Myocyte (in vitro differentiated cells): Measurements from ENCODE around the gene CAPN11. TPM values are rescaled to one million over a fixed set of nuclear protein-coding genes. Genes with fewer than 3 reads are reported as not detected.
"Not testable (repeated sequence)": the region's sequence is repeated elsewhere in the genome, so short reads cannot be mapped to it uniquely, and the experiment has no call there.

Source experiments
- DNase-seq: peaks from one replicate; pipeline ENCODE4 v3.0.0-alpha.2; 2012; ENCODE audit warnings: low read depth
- total RNA-seq: library from RNA; depleted of rRNA; stranded (reverse); fragments of >200 nt; gene quantifications from 2 replicates; pipeline ENCODE4 v1.2.3, GENCODE V29; 2014

CAPN11 gene
- total RNA-seq, 1 donor from 2014 or later: 1.0 TPM

DNA sequence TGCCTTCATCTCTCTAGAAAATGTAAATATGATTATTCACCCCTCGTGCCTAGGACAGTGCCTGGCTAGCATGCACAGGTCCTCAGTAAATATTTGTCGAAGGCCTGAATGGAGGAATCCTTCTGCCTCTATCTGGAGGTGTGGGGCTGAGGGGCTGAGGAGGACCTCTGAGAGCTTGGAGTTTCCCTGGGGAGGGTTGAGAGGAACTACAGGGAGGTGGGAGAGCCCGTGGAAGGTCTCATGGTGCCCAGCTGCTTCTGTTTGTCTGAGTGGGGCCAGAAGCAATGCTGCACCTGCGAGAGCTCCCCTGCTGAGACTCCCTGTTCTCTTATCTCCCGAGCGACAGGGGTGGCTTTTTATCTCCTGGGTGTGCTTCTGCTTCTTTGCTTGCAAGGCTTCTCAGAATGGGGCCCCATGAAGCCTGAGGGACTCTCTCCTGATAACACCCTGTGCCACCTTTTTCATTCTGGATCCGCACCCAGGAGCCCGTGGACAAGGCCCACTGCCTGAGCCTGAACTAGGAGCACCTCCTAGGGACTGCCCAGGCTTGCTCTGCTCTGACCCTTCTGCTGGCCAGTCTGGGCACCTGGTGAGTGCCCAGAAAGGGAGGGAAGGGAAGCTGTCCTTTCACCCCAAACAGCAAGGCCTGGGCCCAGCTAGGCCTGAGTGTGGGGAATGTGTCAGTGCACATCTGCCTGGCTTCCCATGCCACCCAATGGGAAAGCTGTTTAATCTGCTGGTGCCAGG is 67.1 kb downstream of the CAPN11 start:
- DNase-seq: no peak

DNA sequence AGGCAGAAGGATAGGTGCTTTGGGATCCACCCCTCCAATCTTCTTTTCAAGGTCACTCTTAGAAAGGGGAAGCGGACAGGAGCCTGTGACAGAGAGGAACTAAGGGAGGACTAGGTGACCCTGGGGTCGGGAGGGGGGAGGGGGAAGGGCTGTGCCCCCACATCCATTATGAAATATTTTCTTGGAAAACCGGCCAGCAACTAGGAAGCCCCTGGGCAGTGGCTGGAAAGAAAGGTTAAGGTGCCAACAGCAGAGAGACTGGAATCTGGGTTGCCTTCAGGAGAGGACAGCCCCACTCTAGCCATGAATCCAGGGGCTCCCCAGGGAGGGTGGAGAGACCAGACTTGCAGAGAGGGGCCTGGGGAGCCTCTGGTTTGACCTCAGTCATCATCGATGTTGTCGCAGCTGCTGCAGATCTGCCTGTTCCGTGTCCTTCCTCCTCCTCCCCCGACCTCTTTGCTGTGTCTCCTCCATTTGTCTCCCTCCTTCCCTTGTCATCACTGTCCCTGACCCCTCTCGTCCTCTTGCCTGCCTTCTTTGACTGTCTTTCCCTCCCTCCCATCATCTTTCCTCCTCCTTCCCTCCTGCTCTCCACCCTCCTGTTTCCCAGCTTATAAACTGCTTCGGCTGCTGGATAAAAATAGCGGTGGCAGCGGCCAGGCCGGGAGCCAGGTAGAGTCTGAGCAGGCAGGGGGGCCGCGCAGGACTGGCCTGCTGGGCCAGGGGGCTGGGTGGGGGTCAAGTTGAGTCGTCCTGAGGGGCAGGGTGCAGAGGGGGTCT is 67.9 kb downstream of the CAPN11 start:
- no peak for DNase-seq

DNA sequence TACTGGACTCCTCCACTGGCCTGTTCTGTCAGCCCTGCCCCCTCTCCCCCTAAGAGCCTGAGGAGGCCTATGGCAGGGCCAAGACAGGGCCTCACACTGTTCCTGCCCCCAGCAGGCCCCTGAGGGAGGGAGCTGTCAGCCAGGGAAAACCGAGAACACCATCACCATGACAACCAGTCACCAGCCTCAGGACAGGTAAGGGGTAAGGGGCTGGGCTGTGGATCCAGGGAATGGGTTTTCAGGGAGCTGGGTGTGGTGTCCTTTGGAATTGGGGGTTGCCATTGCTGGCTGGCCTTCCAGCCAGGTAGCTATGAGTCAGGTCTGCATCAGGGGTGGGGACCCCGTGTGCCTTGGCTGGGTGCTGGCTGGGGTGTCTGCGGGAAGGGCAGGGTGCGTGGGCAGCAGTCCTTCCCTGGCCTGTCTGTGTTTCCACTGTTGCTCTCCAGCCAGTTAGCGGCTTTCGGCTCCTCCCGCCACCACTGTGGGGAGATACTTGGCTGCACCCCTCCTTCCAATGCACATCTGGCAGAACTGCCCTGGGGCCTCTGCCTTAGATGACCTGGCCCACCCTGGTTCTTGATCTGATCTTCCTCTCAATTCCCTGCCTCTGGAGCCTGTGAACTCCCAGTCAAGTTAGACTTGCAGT is 68.7 kb downstream of the CAPN11 start:
- DNase-seq: no peak

DNA sequence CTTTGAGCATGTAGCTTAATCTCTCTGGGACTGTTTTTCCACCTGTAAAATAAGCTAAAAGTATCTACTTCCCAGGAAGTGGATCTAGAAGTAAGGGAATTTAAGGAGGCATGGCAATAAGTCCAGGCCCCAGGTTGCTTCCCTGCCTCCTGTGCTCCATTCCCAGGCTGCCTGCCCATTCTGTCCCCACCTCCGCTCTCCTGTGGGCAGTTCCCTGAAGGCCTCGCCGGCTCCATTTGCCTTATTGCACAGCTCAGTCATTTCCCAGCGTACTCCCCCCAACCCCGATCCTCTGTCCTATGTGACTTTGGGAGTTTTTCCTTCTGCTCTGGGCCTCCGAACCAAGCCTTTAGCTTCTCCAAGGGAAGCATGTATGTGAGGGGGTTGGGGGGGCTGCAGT is 69.4 kb downstream of the CAPN11 start:
- DNase-seq: no peak

DNA sequence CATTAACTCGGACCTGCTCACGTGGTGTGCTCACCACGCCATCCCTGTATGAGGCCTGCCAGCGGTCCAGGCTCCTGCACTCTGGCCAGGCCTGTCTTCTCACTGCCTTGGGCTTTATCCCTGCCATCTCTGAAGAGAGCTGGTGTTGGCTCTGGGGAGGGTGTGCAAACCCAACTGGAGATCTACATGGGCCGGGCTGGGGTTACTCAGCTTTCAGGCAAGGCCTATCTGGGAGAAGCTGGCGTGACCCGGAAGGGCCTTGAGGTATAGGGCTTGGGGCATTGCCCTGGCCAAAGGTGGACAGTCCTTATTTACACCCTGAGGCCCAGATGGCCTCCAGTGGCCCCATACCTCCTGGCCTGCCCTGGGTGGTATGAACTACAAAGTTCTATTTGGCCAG is 69.8 kb downstream of the CAPN11 start:
- no peak for DNase-seq

DNA sequence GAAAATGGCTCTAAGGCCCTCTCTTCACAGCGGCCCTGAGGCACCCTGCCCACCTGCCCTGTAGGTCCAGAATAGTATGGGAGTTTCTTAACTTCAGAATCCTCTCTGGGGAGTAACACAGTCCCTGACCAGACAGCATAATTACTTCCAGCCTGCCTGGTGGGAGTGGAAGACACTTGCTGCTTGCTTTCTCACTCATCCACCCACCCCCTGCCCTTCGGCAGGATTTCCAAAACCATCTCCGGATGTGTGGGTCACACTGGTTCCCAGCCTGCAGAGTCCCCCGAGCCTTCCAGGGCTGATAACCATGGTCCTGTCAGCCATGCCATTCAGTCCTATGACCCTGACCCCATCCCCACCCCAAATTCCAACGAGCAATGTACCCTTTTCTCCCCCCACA is 70.2 kb downstream of the CAPN11 start:
- DNase-seq: no peak

DNA sequence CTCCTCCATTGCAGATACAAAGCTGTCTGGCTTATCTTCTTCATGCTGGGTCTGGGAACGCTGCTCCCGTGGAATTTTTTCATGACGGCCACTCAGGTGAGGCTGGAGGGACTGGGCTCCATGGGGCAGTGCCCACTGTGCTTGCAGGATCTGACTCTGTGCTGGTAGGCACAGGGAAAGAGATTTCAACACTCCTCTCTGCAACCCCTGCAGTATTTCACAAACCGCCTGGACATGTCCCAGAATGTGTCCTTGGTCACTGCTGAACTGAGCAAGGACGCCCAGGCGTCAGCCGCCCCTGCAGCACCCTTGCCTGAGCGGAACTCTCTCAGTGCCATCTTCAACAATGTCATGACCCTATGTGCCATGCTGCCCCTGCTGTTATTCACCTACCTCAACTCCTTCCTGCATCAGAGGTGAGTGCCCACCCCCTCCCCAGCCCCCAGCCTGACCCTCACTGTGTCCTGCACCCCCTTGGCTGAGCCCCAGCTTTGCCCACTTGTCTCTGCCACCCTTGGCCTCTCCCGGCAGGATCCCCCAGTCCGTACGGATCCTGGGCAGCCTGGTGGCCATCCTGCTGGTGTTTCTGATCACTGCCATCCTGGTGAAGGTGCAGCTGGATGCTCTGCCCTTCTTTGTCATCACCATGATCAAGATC is 70.9 kb downstream of the CAPN11 start:
- DNase-seq: no peak

DNA sequence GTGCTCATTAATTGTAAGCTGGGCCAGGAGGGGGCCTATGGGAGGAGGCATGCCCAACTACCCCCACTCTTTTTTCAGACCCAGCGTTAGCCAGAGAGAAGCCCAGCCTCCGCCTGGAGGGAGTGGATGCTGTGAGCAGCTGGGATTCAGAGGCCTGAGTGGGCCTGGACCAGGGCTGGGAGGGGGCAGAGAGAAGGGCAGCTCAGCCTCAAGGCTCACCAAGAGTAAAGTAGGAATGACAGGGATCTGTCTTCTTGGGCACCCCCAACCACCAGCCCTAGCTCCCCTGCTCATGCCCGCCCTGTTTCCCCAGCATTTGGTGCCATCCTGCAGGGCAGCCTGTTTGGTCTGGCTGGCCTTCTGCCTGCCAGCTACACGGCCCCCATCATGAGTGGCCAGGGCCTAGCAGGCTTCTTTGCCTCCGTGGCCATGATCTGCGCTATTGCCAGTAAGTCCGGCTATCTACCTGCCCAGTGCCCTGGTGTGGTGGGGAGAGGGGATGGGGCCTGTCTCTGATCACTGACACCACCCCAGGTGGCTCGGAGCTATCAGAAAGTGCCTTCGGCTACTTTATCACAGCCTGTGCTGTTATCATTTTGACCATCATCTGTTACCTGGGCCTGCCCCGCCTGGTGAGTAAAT is 71.5 kb downstream of the CAPN11 start:
- DNase-seq: no peak

DNA sequence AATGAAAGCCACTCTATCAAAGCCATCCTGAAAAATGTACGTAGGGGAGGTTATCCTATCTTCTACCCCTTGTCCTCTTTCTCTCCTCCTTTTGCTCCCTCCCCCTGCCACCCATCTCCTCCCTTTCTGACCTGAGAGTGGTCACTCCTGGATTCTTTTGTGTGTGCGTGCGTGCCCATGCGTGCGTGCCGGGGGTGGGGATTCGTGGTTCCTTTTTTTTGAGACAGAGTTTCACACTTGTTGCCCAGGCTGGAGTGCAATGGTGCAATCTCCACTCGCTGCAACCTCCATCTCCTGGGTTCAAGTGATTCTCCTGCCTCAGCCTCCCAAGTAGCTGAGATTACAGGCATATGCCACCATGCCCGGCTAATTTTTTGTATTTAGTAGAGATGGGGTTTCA is 72.8 kb downstream of the CAPN11 start:
- not testable (repeated sequence) for DNase-seq

DNA sequence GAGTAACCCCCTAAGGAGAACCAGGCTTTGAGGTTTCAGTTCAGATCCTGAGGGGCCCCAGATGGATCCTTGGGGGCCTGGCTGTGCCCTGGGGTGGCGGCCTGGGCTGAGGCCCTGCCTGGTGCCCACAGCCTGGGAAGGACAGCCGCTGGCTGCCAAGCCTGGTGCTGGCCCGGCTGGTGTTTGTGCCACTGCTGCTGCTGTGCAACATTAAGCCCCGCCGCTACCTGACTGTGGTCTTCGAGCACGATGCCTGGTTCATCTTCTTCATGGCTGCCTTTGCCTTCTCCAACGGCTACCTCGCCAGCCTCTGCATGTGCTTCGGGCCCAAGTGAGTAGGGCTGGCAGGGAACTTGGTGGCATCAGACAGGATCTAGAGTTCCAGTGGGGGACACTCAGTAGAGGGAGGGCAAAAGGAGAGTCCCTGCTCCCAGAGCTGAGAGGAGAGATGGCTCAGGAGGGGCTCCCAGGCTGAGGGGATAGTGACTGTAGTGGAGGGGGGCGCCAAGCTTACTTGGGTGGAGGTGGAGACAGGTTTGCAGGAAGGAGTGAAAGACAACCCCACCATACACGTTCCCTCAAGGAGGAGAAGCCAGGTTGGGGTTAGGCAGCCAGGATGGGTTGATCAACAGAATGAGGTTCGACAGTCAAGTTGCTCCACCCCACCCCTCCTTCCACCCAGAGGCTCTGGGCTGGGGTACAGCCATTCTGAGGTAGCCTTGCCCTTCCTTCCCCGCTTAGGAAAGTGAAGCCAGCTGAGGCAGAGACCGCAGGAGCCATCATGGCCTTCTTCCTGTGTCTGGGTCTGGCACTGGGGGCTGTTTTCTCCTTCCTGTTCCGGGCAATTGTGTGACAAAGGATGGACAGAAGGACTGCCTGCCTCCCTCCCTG is 74.3 kb downstream of the CAPN11 start:
- no peak for DNase-seq

DNA sequence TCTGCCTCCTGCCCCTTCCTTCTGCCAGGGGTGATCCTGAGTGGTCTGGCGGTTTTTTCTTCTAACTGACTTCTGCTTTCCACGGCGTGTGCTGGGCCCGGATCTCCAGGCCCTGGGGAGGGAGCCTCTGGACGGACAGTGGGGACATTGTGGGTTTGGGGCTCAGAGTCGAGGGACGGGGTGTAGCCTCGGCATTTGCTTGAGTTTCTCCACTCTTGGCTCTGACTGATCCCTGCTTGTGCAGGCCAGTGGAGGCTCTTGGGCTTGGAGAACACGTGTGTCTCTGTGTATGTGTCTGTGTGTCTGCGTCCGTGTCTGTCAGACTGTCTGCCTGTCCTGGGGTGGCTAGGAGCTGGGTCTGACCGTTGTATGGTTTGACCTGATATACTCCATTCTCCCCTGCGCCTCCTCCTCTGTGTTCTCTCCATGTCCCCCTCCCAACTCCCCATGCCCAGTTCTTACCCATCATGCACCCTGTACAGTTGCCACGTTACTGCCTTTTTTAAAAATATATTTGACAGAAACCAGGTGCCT is 75.0 kb downstream of the CAPN11 start:
- no peak for DNase-seq

Other genes with a start within 250 kb of the CAPN11 start
- gene MRPL14, start 31.4 kb upstream of the CAPN11 start, total RNA-seq: 66.6 and 68.6 TPM in 2 replicates
- 45.2 and 46.7 TPM in 2 replicates for gene TMEM63B, start 31.3 kb upstream of the CAPN11 start, total RNA-seq
- 109 and 219 TPM in 2 replicates for gene MYMX, start 58.1 kb downstream of the CAPN11 start, total RNA-seq
- gene SLC29A1, start 64.8 kb downstream of the CAPN11 start, total RNA-seq: 159 and 244 TPM in 2 replicates
- gene HSP90AB1, start 88.3 kb downstream of the CAPN11 start, total RNA-seq: 1,588 and 1,639 TPM in 2 replicates
- gene SLC35B2, start 98.7 kb downstream of the CAPN11 start, total RNA-seq: 51.4 and 55.6 TPM in 2 replicates
- 7.8 and 12.8 TPM in 2 replicates for gene NFKBIE, start 106.7 kb downstream of the CAPN11 start, total RNA-seq
- gene TMEM151B, start 111.6 kb downstream of the CAPN11 start, total RNA-seq: not detected in 2 replicates
- gene AARS2, start 154.5 kb downstream of the CAPN11 start, total RNA-seq: 6.1 and 6.8 TPM in 2 replicates
- not detected in 2 replicates for gene SPATS1, start 183.8 kb downstream of the CAPN11 start, total RNA-seq
- gene CDC5L, start 228.9 kb downstream of the CAPN11 start, total RNA-seq: 23.0 and 23.6 TPM in 2 replicates